Measurements from ENCODE around the gene ZNF831.

ZNF831 gene

GRCh38 chr20:59246691-59247400 lies 83.2 kb downstream of the ZNF831 start:
- DNase-seq (ENCODE audit: low read depth in 4 of 4, low spot score in 1 of 4): no peak

- no peak for DNase-seq (ENCODE audit: low read depth in 4 of 4, low spot score in 1 of 4)
Measured at GRCh38 chr20:59247731-59248684, 84.4 kb downstream of the ZNF831 start.

GRCh38 chr20:59250293-59250692 lies 86.7 kb downstream of the ZNF831 start:
- DNase-seq (ENCODE audit: low read depth in 4 of 4, low spot score in 1 of 4): no peak

GRCh38 chr20:59253325-59253724 lies 89.7 kb downstream of the ZNF831 start:
- no peak for DNase-seq (ENCODE audit: low read depth in 4 of 4, low spot score in 1 of 4)

GRCh38 chr20:59253779-59254319 lies 90.2 kb downstream of the ZNF831 start:
- DNase-seq (ENCODE audit: low read depth in 4 of 4, low spot score in 1 of 4): no peak

DNA sequence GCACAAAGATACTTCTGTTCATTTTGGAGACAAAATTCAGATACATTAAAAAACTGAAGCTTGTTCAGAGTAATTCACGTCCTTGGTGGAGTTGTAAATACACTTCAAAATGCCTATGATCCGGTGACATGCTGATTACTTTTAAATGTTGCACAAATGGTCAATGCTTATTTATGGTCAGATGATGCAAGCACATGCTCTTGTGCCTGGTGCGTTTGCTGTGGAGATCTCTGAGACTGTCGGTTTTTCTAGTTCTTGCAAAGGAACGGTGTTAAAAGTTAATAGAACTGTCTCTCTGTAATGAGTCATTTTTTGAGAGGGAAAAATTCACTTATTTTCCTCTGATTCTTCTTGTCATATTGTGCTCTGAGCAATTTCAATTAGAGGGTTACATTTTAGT lies 91.6 kb downstream of the ZNF831 start:
- no peak for DNase-seq (ENCODE audit: low read depth in 4 of 4, low spot score in 1 of 4)

DNA sequence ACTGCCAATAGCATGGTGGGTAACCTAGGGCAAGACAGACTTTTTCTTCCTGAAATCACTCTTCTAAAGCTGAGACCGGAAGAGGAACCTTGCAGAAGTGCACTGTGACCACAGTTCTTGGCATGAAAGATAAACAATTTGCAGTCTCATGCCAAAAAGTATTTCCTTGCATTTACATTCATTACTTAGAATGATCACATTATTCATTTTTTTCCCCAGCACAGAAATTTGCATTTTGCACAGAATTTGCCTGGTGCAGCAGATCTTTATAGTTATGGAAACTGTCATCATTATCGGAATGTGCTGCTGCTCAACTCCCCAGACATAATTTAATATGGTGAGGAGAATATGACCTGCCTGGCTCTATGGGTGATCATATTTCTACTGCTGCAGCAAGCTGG lies 94.6 kb downstream of the ZNF831 start:
- DNase-seq (ENCODE audit: low read depth in 4 of 4, low spot score in 1 of 4): no peak

DNA sequence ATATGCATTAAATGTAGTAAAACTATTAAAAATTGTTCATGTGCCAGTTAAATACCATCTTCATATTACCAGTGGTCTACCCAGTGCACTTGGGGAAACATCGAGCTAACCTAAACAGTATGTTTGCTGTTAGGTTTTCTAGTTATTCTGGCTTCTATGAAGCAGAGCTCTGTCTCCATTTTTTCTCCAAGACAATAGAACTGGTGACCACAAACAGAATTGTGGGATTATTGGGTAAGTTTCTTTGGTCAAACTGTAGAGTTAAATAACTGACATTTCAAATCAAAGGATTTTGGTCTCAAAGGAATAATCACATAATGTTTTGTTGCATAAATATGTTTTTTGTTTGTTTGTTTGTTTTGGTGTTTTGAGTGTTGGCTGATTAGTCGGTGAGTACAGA lies 96.3 kb downstream of the ZNF831 start:
- no peak for DNase-seq (ENCODE audit: low read depth in 4 of 4, low spot score in 1 of 4)

- DNase-seq (ENCODE audit: low read depth in 4 of 4, low spot score in 1 of 4): no peak
Measured at GRCh38 chr20:59265298-59265697, 101.7 kb downstream of the ZNF831 start.

DNA sequence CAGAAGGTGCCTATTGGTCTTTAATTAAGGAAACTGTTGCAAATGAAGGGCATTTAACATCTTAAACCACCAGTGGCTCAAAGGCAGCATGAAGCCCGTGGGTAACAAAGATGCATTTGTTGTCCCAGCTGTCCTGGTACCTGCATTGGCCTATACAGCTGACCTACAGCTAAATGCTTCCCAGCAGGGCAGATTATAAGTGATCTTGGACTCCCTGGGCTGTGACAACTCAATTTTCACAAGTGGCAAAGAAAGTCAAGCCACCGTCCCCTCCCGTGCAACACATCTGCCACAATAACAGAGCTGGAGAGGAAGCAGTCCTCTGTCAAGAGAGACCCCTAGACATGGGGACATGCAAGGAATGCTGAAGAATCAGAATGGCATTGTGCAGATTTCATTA lies 105.2 kb downstream of the ZNF831 start:
- no peak for DNase-seq (ENCODE audit: low read depth in 4 of 4, low spot score in 1 of 4)

DNA sequence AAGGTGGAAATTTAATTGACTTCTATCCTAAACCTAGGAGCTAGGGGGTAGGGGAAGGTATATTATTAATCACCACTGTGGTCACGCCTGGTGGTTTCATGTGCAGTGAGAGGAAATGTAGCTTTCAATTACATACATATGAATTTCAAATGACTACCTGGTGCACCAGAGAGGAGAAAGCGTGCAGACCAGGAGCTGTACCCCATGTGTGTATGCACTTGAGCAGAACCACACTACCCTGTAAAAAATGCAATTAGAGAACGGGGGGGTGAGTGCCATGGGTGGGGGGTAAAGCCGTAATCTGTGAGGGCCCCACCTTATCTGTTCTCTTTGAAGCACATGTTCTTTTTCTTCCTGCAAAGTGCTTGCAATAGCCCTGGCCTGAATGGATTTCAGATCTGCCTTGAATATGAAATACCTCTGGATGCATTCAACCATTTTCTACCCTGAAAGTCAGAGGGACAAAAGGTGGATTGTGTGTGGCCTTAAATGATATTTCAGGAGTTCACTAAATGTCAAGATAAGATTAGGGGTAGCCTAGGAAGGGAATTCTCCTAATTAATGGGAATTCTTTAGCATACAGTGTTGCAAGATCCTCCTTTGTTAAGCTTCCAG lies 105.9 kb downstream of the ZNF831 start:
- no peak for DNase-seq (ENCODE audit: low read depth in 4 of 4, low spot score in 1 of 4)

- no peak for DNase-seq (ENCODE audit: low read depth in 4 of 4, low spot score in 1 of 4)
Measured at GRCh38 chr20:59270380-59270779, 106.8 kb downstream of the ZNF831 start.

DNA sequence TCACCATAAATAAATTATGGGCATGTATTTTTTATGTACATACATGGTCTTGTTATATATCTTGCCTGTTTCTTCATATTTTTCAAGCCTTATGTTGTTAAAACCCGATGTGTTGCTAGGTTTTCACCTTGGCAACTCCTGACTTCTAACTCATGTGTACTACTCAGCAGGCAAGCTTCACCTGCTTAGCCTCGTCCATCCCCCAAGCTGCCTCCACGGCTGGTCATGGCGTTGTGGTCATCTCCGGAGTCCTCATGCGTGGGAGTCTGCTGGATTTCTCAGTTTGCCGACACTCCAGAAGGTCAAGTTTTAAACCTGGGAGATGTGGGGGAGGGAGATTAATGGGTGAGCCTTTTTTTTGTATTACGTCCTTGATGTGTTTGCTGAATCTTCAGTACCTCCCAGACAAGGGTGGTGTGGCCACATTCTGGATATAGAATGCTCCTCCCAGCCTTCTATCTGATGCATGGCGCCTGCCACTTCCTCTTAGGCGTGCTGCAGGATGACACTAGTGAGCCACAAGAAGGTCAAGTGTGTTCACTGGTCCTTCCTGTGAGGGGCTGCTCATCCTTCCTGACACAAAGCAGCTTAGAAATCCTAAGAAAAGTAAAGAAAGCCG lies 110.2 kb downstream of the ZNF831 start:
- no peak for DNase-seq (ENCODE audit: low read depth in 4 of 4, low spot score in 1 of 4)

DNA sequence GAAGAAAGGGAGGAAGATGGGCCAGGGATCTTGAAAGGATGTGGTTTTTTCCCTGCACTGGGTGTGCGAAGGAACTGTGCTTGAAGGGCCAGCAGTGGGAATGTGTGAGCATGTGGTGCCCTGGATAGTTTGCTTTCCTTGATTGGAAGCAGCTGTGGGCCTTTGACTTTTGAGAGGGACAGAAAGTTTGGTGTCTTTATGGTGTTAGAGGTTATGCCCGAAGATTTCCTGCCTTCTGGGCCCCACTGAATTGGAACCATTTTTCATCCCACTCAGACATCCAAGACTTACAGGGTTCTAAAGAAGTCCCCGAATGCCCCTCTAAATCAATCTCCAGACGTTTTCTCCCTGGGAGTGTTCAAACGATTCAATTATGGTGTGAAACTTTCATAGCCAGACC lies 113.3 kb downstream of the ZNF831 start:
- no peak for DNase-seq (ENCODE audit: low read depth in 4 of 4, low spot score in 1 of 4)

DNA sequence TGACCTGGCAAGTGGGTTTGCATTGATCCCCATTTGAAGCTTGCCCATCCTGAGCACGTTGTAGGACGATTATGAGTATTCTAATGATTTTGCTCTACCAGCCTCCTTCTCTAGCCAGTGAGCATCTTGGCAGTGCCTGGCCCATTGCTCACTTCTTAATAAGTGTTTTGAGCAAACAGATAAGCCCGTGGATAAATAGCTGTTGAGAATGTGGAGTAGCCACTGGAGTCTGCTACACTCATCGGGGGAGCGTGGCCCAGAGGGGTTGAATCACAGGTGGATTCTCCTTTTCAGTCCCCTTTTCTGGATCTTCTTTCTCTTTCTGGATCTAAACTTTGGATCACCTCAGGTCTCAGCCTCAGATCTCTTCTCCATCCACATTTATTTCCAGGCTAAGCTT lies 120.8 kb downstream of the ZNF831 start:
- no peak for DNase-seq (ENCODE audit: low read depth in 4 of 4, low spot score in 1 of 4)

DNA sequence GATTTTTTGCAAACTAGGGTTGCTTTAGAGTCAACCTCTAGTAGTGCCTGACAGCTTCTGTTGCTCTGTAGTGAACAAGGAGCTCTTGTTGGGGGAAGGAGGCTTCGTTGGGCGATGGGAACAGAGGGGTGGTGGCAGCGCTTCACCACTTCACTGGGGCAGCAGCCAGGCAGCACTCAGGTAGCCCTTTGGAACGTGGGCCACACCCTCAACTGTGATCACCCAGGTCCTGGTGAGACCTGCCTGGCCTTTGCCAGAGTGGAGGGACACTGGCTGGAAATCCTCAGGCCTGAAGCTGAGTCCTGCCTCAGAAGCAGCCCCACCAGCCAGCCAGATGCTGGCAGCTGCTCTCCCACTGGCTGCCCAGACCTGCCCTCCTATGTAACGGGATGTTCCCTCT lies 126.4 kb downstream of the ZNF831 start:
- DNase-seq (ENCODE audit: low read depth in 4 of 4, low spot score in 1 of 4): no peak

GRCh38 chr20:59291740-59292383 lies 128.2 kb downstream of the ZNF831 start:
- no peak for DNase-seq (ENCODE audit: low read depth in 4 of 4, low spot score in 1 of 4)

DNA sequence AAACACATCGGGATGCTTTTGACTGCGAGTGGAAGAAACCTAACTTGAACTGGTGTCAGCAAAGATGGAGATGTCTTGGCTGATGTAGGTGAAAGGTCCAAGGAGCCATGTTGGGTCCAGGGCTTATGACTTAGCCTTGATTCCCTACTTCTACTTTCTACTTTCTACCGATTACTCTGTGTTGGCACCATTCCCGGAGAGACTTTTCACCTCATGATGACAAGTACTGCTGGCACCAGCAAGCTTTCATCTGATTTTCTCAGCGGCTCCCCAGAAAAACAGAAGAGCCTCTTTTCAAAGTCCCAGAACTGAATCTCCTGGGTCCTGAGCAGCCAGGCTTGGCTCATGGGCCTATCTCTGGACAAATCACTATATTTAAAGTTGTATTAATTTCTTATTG lies 131.9 kb downstream of the ZNF831 start:
- DNase-seq (ENCODE audit: low read depth in 4 of 4, low spot score in 1 of 4): no peak

DNA sequence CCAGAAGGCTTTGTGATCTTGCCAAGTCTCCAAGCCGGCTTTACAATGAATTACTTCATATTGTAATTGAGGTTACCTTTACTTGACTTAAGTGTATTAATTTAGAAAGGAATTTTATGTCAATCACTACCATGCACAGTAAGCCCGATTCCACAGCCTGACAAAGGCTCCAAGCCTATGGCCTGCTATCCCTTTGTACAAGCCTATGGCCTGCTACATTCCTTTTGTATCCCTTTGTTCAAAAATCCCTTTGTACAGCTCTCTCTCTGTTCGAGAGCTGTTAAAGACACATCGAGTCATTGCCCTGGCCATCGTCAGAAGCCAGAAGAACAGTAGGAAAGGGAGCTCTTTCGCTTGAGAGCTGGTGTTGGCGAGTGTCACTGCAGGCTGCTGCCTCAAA lies 134.1 kb downstream of the ZNF831 start:
- no peak for DNase-seq (ENCODE audit: low read depth in 4 of 4, low spot score in 1 of 4)

- no peak for DNase-seq (ENCODE audit: low read depth in 4 of 4, low spot score in 1 of 4)
Measured at GRCh38 chr20:59299945-59300332, 136.3 kb downstream of the ZNF831 start.

Measured in stimulated activated CD4-positive, alpha-beta T cell treated with anti-CD3 and anti-CD28 coated beads, Interleukin-1b, Interleukin-23, amount 100 ng/mL, for 24 hours (primary cell).